Endothelial cell (in vitro differentiated cells): ENCODE results near the gene RNU1-1. TPM values are rescaled to one million over a fixed set of nuclear protein-coding genes. Genes with fewer than 3 reads are reported as not detected.
"Not testable (repeated sequence)": the region's sequence is repeated elsewhere in the genome, so short reads cannot be mapped to it uniquely, and the experiment has no call there.

ENCODE experiments used
- DNase-seq: peaks from one replicate; pipeline ENCODE4 v3.0.0; 2021; ENCODE audit warnings: low spot score
- H3K27ac Mint-ChIP-seq: one replicate; pipeline ENCODE4 v1.8.0; 2021; ENCODE audit warnings: mixed read lengths, inconsistent platforms; ENCODE audit not compliant: unreplicated experiment
- H3K27me3 Mint-ChIP-seq: one replicate; pipeline ENCODE4 v1.8.0; 2021; ENCODE audit warnings: mild to moderate bottlenecking, moderate library complexity, mixed read lengths, inconsistent platforms; ENCODE audit not compliant: unreplicated experiment
- H3K36me3 Mint-ChIP-seq: one replicate; pipeline ENCODE4 v1.8.0; 2021; ENCODE audit warnings: mild to moderate bottlenecking, low read depth, mixed read lengths, inconsistent platforms; ENCODE audit not compliant: unreplicated experiment
- H3K4me1 Mint-ChIP-seq: one replicate; pipeline ENCODE4 v1.8.0; 2021; ENCODE audit warnings: mild to moderate bottlenecking, mixed read lengths, inconsistent platforms; ENCODE audit not compliant: unreplicated experiment
- H3K4me3 Mint-ChIP-seq: one replicate; pipeline ENCODE4 v1.8.0; 2021; ENCODE audit warnings: mild to moderate bottlenecking, mixed read lengths, inconsistent platforms; ENCODE audit not compliant: unreplicated experiment
- H3K9me3 Mint-ChIP-seq: one replicate; pipeline ENCODE4 v1.8.0; 2021; ENCODE audit warnings: mixed read lengths, inconsistent platforms; ENCODE audit not compliant: unreplicated experiment
- CTCF ChIP-seq: fragments of 200-600 bp; sonication (generic); IDR thresholded peaks from one replicate; pipeline ENCODE4 v1.5.0; 2021; ENCODE audit warnings: antibody characterized with exemption; ENCODE audit not compliant: unreplicated experiment
- total RNA-seq: library from RNA; stranded (reverse); fragmentation: NEBNext Ultra II Directional; extraction: Animal tissue kit (Norgen Biotek cat#: 25700); gene quantifications from one replicate; pipeline ENCODE4 v1.2.1, GENCODE V29; 2021; ENCODE audit not compliant: unreplicated experiment

RNU1-1 gene
- total RNA-seq, 1 donor from 2014 or later, result 3,428 TPM

GRCh38 chr1:16521288-16521583 lies 7.2 kb upstream of the RNU1-1 start:
- peaks cover 2% of the 10 kb centered on the region for H3K4me1 Mint-ChIP-seq
- H3K27me3 Mint-ChIP-seq, result peaks cover 5% of the 10 kb centered on the region
- DNase-seq, result no peak
- TF ChIP-seq CTCF, result no peak
- no peaks in the 10 kb centered on the region for H3K9me3 Mint-ChIP-seq
- H3K27ac Mint-ChIP-seq, result no peak overlapping the region
- H3K4me3 Mint-ChIP-seq, result no peak overlapping the region
- H3K36me3 Mint-ChIP-seq, result no peaks in the 10 kb centered on the region

GRCh38 chr1:16520435-16521287 lies 6.6 kb upstream of the RNU1-1 start:
- H3K27me3 Mint-ChIP-seq, H3K9me3 Mint-ChIP-seq, H3K4me1 Mint-ChIP-seq, H3K27ac Mint-ChIP-seq, H3K36me3 Mint-ChIP-seq: not testable (repeated sequence)
- peak; percentile 21 for DNase-seq
- peak overlapping the region; percentile 79 for H3K4me3 Mint-ChIP-seq

- not testable (repeated sequence) for H3K36me3 Mint-ChIP-seq, H3K27me3 Mint-ChIP-seq, H3K27ac Mint-ChIP-seq, H3K4me3 Mint-ChIP-seq, H3K4me1 Mint-ChIP-seq, H3K9me3 Mint-ChIP-seq, DNase-seq
Observed at GRCh38 chr1:16519255-16519951, 5.3 kb upstream of the RNU1-1 start.

- DNase-seq, H3K4me1 Mint-ChIP-seq, H3K27ac Mint-ChIP-seq, H3K36me3 Mint-ChIP-seq, H3K4me3 Mint-ChIP-seq, H3K9me3 Mint-ChIP-seq, H3K27me3 Mint-ChIP-seq: not testable (repeated sequence)
Observed at GRCh38 chr1:16518913-16519254, 4.8 kb upstream of the RNU1-1 start.

GRCh38 chr1:16516694-16517410 lies 2.8 kb upstream of the RNU1-1 start:
- not testable (repeated sequence) for H3K4me3 Mint-ChIP-seq, H3K9me3 Mint-ChIP-seq, H3K36me3 Mint-ChIP-seq, DNase-seq, H3K27me3 Mint-ChIP-seq, H3K27ac Mint-ChIP-seq, H3K4me1 Mint-ChIP-seq

- not testable (repeated sequence) for H3K4me3 Mint-ChIP-seq, H3K27me3 Mint-ChIP-seq, H3K4me1 Mint-ChIP-seq, H3K36me3 Mint-ChIP-seq, H3K9me3 Mint-ChIP-seq, H3K27ac Mint-ChIP-seq
- DNase-seq, result peak; percentile 35
Observed at GRCh38 chr1:16513412-16514106, 526 bp downstream of the RNU1-1 start.

- H3K36me3 Mint-ChIP-seq, H3K27me3 Mint-ChIP-seq, H3K9me3 Mint-ChIP-seq, H3K4me1 Mint-ChIP-seq, DNase-seq, H3K27ac Mint-ChIP-seq, H3K4me3 Mint-ChIP-seq: not testable (repeated sequence)
Observed at GRCh38 chr1:16512624-16513411, 1.3 kb downstream of the RNU1-1 start.

- not testable (repeated sequence) for H3K27me3 Mint-ChIP-seq, DNase-seq, H3K4me3 Mint-ChIP-seq, H3K9me3 Mint-ChIP-seq, H3K4me1 Mint-ChIP-seq, H3K36me3 Mint-ChIP-seq, H3K27ac Mint-ChIP-seq
Observed at GRCh38 chr1:16511926-16512325, 2.2 kb downstream of the RNU1-1 start.

GRCh38 chr1:16508861-16509445 lies 5.1 kb downstream of the RNU1-1 start:
- H3K27me3 Mint-ChIP-seq, H3K27ac Mint-ChIP-seq, H3K36me3 Mint-ChIP-seq, H3K9me3 Mint-ChIP-seq, H3K4me1 Mint-ChIP-seq, H3K4me3 Mint-ChIP-seq: not testable (repeated sequence)
- peak; percentile 38 for DNase-seq
